RWPE2 (cell line): ENCODE results near the gene DGKI.

ENCODE experiments used
- ATAC-seq: fragments of 200-7000 bp; cut with Tn5 transposase; 3 replicates; pipeline ENCODE4 v1.9.1; 2021; ENCODE audit warnings: low read depth
- DNase-seq: peaks from one replicate; pipeline ENCODE4 v3.0.0-alpha.2; 2020; ENCODE audit warnings: low spot score
- H3K27ac ChIP-seq: fragments of 450-650 bp; 2 replicates; pipeline ENCODE4 v1.5.1; 2017; ENCODE audit warnings: mild to moderate bottlenecking; ENCODE audit not compliant: poor library complexity, severe bottlenecking
- H3K27me3 ChIP-seq: fragments of 250-450 bp; sonication (Bioruptor Pico); 2 replicates; pipeline ENCODE4 v1.5.1; 2021; ENCODE audit warnings: mild to moderate bottlenecking, moderate library complexity; ENCODE audit not compliant: insufficient read depth, poor library complexity, severe bottlenecking
- H3K36me3 ChIP-seq: fragments of 250-450 bp; sonication (Bioruptor Pico); 2 replicates; pipeline ENCODE4 v1.5.1; 2020; ENCODE audit warnings: low read depth, mild to moderate bottlenecking, moderate library complexity
- H3K4me1 ChIP-seq: fragments of 250-450 bp; sonication (Bioruptor Pico); 2 replicates; pipeline ENCODE4 v1.5.1; 2021; ENCODE audit warnings: mild to moderate bottlenecking, moderate library complexity; ENCODE audit not compliant: insufficient read depth, poor library complexity, severe bottlenecking
- H3K4me3 ChIP-seq: fragments of 250-450 bp; sonication (Bioruptor Pico); 2 replicates; pipeline ENCODE4 v1.5.1; 2021; ENCODE audit warnings: mild to moderate bottlenecking, moderate library complexity; ENCODE audit not compliant: severe bottlenecking
- H3K9me3 ChIP-seq: fragments of 250-450 bp; sonication (Bioruptor Pico); 2 replicates; pipeline ENCODE4 v1.5.1; 2021; ENCODE audit warnings: mild to moderate bottlenecking, moderate library complexity; ENCODE audit not compliant: severe bottlenecking
- CTCF ChIP-seq: fragments of 450-650 bp; IDR thresholded peaks from one replicate; pipeline ENCODE4 v1.5.1; 2017; ENCODE audit warnings: mild to moderate bottlenecking, moderate library complexity; ENCODE audit not compliant: poor library complexity, severe bottlenecking

The DGKI gene

GRCh38 chr7:137546671-137547070 lies 300.1 kb downstream of the DGKI start:
- TF ChIP-seq CTCF = no peak
- no peaks in the 10 kb centered on the region for H3K36me3 ChIP-seq
- no peaks in the 10 kb centered on the region for H3K9me3 ChIP-seq
- ATAC-seq (no peak), DNase-seq (no peak)
- no peak overlapping the region for H3K27ac ChIP-seq
- H3K4me1 ChIP-seq = no peaks in the 10 kb centered on the region
- H3K27me3 ChIP-seq = no peaks in the 10 kb centered on the region
- no peak overlapping the region for H3K4me3 ChIP-seq

GRCh38 chr7:137546009-137546408 lies 300.8 kb downstream of the DGKI start:
- ATAC-seq (no peak), DNase-seq (no peak)
- Histone ChIP-seq H3K9me3 (no peaks in the 10 kb centered on the region), H3K4me3 (no peak overlapping the region), H3K27ac (no peak overlapping the region), H3K4me1 (no peaks in the 10 kb centered on the region), H3K36me3 (no peaks in the 10 kb centered on the region), H3K27me3 (no peaks in the 10 kb centered on the region)
- TF ChIP-seq CTCF = no peak

GRCh38 chr7:137545059-137545716 lies 301.6 kb downstream of the DGKI start:
- DNase-seq = no peak
- Histone ChIP-seq H3K36me3 (no peaks in the 10 kb centered on the region), H3K4me3 (no peak overlapping the region), H3K9me3 (no peaks in the 10 kb centered on the region), H3K4me1 (no peaks in the 10 kb centered on the region), H3K27ac (no peak overlapping the region), H3K27me3 (no peaks in the 10 kb centered on the region)
- ATAC-seq = no peak
- TF ChIP-seq CTCF = no peak

- ATAC-seq (no peak), DNase-seq (no peak)
- Histone ChIP-seq H3K4me1 (no peaks in the 10 kb centered on the region), H3K27me3 (no peaks in the 10 kb centered on the region), H3K36me3 (no peaks in the 10 kb centered on the region), H3K4me3 (no peak overlapping the region), H3K27ac (no peak overlapping the region), H3K9me3 (no peaks in the 10 kb centered on the region)
- TF ChIP-seq CTCF = no peak
Observed at GRCh38 chr7:137544453-137545058, 302.2 kb downstream of the DGKI start.

GRCh38 chr7:137539111-137539715 lies 307.6 kb downstream of the DGKI start:
- TF ChIP-seq CTCF = no peak
- Histone ChIP-seq H3K4me1 (no peaks in the 10 kb centered on the region), H3K27ac (no peak overlapping the region), H3K4me3 (no peak overlapping the region), H3K36me3 (no peaks in the 10 kb centered on the region), H3K27me3 (no peaks in the 10 kb centered on the region), H3K9me3 (no peaks in the 10 kb centered on the region)
- peak; percentile 31; the same call in 1 of the 3 replicates for ATAC-seq
- no peak for DNase-seq
